Glomerular endothelial cell (primary cell): Measurements from ENCODE around the gene ARPC2. TPM values are rescaled to one million over a fixed set of nuclear protein-coding genes. Genes with fewer than 3 reads are reported as not detected.
"Not testable (repeated sequence)": the region's sequence is repeated elsewhere in the genome, so short reads cannot be mapped to it uniquely, and the experiment has no call there.

ENCODE experiments used
- DNase-seq: peaks from one replicate; pipeline ENCODE4 v3.0.0-alpha.2; 2011; ENCODE audit warnings: low read depth, low spot score; ENCODE audit errors: extremely low read depth
- total RNA-seq: library from RNA; depleted of rRNA; stranded (reverse); fragments of >200 nt; gene quantifications from 2 replicates; pipeline ENCODE4 v1.2.3, GENCODE V29; 2015

ARPC2 gene
- total RNA-seq, 1 donor from 2014 or later = 530 TPM

- DNase-seq = peak; percentile 89
These were observed 53.1 kb downstream of the ARPC2 start, which contains the start of the genes AAMP and PNKD for GRCh38 chr2:218269900-218270720. AAMP (minus strand) TSS chr2:218270137; CDS start chr2:218270086, 51 bp downstream. PNKD (plus strand) TSS chr2:218270519; CDS start chr2:218270536, 17 bp downstream.

DNA sequence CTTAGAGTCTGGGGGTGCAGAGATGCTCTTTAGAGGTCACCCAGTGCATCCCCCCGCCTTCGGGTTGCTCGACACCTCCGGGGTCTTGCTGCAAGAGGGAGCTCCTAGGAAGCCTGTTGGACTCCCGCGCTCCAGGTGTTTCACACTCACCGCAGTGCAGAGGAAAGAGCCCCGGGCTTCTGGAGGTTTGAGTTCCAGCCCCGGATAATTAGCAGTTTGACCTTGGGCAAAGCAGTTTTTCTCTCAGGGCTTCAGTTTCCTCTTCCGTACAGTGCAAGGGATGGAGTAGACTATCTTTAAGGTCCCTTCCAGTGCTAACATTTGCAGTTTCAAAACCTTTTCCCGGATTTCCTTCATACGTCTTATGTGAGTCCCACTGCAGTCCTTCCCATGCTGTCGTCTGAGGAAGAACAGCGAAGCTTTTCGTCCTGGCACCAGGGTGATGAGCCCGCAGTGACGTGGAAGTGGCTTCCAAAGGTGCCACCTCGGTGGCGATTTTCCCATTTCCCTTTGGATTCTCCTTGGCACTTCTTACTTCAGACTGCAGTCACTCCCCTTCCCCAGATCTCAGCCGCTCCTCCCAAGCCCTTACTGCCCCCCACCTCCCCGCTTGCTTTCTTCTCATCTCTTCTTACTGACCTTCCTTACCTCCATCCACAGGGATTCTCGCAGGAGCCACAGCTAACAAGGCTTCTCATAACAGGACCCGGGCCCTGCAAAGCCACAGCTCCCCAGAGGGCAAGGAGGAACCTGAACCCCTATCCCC is 53.9 kb downstream of the ARPC2 start:
- DNase-seq = no peak

- DNase-seq = no peak
These were observed 54.5 kb downstream of the ARPC2 start for GRCh38 chr2:218271487-218271797.

GRCh38 chr2:218271865-218272530 is 55.0 kb downstream of the ARPC2 start:
- DNase-seq = no peak

- DNase-seq = no peak
These were observed 55.7 kb downstream of the ARPC2 start for GRCh38 chr2:218272531-218273212.

DNA sequence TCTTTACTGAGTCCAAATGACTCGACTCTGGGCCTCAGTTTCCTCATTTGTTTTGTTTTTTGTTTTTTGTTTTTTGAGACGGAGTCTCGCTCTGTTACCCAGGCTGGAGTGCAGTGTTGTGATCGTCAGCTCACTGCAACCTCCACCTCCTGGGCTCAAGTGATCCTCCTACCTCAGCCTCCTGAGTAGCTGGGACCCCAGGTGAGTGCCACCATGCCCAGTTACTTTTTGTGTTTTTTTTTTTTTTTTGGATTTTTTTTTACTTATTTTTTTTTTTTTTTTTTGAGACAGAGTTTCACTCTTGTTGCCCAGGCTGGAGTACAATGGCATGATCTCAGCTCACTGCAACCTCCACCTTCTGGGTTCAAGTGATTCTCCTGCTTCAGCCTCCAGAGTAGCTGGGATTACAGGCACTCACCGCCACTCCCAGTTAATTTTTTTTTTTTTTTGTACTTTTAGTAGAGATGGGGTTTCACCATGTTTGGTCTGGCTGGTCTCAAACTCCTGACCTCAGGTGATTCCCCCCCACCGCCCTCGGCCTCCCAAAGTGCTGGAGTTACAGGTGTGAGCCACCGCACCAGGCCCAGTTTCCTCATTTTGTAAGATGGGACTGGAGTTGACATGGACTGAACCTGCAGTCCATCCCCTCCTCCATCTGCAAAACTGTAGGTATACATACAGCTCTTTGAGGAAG is 56.4 kb downstream of the ARPC2 start:
- DNase-seq = not testable (repeated sequence)

- no peak for DNase-seq
These were observed 56.9 kb downstream of the ARPC2 start for GRCh38 chr2:218273908-218274249.

GRCh38 chr2:218274586-218274985 is 57.6 kb downstream of the ARPC2 start:
- DNase-seq = no peak

GRCh38 chr2:218275371-218276072 is 58.5 kb downstream of the ARPC2 start:
- DNase-seq = no peak

GRCh38 chr2:218276986-218277755 is 60.2 kb downstream of the ARPC2 start:
- DNase-seq = no peak

DNA sequence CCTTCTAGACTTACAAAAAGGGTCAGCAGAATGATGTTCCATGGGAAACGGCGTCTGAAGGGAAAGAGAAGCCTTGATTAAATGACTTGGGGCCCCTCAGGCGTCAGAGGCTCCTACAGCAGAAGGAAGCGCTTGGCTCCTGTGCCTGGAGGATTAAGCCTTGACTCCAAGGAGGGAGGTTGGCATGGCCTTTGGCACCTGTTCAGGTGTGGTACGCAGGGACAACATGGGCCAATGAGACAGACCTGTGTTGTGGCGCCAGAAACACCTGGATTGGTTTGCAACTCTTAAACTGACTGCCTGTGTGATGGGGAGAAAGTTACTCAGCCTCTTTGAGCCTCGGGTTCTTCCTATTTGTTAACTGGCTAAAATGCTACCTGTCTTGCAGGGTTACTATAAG is 60.9 kb downstream of the ARPC2 start:
- DNase-seq = no peak

DNA sequence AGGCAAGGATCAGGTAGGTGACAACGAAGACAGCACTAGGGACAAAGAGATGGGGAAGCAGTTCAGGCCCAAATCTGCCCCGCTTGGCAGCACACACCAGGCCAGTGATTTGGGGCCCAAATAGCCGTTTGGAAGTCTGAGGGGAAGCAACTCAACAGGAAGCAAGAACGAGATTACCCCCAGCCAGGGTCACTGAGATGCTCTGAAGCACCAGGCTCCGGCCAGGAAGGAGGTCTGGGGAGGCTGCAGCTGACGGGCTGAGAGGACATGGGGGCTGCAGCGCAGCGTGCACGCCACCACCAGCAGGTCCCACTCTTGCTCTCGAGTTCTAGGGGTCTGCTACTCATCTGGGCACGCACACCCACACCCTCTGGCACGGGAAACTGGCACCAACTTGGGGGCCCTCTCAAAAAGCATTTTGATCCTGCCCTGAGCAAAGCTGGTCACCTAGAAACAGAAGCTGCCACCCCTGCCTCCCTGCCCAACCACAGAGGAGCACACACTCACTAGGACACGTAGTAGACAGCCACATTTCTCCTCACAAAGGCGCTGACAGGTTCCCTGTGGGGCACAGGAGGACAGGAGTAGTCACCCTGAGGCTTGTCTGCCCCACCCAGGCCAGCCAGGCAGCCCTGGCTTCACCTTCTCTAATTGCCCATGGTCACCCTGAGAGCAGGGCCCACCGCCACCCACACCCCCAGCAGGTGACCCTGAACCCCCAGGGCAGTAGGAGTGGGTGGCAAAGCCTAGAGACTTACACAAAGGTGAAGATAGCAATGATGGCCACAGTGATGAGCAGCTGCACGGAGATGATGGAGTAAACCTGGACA is 61.8 kb downstream of the ARPC2 start:
- DNase-seq = no peak

DNA sequence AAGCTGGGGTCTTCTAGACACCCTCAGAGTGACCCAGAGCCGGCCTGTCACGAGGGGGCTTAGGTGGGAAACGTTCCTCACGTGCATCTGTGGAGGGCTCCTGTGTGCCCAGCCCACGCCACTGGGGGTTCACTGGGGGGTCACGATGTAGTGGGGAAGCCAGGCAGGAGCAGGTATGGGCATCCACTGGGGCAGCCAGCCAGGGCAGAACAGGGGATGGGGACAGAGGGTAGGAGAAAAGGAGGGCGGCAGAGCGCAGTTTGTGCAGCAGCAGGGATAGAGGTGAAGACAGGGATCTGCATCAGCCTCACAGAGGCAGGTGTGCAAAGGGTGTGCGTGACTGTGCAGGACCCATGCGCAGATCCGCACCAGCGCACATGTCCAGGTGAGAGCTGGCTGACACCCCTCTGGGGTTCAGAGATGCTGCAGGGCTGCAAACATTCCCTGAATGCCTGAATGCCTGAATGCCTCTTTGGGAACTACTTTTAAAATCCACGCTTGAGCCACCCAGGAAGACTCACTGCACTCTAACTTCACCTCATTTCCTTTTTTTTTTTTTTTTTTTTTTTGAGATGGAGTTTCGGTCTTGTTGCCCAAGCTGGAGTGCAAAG is 63.4 kb downstream of the ARPC2 start:
- DNase-seq = no peak

DNA sequence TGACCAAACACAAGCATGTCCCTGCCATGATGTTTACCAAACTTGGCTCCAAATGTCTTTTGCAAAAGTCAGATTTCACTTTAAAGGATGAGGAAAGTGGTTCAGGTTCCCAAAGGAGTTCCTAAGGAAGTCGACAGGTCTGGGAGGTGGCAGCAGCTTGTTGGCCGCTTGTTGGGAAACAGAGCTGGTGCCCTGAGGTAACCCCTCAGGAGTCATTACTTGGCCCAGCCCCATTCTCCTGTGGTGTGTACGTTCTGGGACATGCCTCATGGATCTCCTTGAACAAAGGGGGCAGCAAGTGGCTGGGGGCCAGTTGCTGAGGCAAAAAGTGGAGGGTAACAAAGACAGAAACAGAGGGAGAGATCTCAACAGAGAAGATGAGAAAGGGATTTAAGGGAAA is 64.5 kb downstream of the ARPC2 start:
- no peak for DNase-seq

- DNase-seq = no peak
These were observed 65.4 kb downstream of the ARPC2 start for GRCh38 chr2:218282173-218282991.

- no peak for DNase-seq
These were observed 67.3 kb downstream of the ARPC2 start for GRCh38 chr2:218284106-218284811.
